A549 treated with CORT108297 at 1 μM for 4 hours (cell line): ENCODE measurements around the gene REST. TPM values are rescaled to one million over a fixed set of nuclear protein-coding genes. Genes with fewer than 3 reads are reported as not detected.

ENCODE experiments used
- total RNA-seq: library from RNA; stranded (reverse); fragments of 200-300 nt; extraction: Qiagen RNA extraction; gene quantifications from 5 replicates; pipeline ENCODE4 v1.2.3, GENCODE V29; 2022

REST gene, protein sequence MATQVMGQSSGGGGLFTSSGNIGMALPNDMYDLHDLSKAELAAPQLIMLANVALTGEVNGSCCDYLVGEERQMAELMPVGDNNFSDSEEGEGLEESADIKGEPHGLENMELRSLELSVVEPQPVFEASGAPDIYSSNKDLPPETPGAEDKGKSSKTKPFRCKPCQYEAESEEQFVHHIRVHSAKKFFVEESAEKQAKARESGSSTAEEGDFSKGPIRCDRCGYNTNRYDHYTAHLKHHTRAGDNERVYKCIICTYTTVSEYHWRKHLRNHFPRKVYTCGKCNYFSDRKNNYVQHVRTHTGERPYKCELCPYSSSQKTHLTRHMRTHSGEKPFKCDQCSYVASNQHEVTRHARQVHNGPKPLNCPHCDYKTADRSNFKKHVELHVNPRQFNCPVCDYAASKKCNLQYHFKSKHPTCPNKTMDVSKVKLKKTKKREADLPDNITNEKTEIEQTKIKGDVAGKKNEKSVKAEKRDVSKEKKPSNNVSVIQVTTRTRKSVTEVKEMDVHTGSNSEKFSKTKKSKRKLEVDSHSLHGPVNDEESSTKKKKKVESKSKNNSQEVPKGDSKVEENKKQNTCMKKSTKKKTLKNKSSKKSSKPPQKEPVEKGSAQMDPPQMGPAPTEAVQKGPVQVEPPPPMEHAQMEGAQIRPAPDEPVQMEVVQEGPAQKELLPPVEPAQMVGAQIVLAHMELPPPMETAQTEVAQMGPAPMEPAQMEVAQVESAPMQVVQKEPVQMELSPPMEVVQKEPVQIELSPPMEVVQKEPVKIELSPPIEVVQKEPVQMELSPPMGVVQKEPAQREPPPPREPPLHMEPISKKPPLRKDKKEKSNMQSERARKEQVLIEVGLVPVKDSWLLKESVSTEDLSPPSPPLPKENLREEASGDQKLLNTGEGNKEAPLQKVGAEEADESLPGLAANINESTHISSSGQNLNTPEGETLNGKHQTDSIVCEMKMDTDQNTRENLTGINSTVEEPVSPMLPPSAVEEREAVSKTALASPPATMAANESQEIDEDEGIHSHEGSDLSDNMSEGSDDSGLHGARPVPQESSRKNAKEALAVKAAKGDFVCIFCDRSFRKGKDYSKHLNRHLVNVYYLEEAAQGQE
- total RNA-seq, result 7.1 to 8.8 TPM (median 7.8 TPM) in 5 replicates

DNA sequence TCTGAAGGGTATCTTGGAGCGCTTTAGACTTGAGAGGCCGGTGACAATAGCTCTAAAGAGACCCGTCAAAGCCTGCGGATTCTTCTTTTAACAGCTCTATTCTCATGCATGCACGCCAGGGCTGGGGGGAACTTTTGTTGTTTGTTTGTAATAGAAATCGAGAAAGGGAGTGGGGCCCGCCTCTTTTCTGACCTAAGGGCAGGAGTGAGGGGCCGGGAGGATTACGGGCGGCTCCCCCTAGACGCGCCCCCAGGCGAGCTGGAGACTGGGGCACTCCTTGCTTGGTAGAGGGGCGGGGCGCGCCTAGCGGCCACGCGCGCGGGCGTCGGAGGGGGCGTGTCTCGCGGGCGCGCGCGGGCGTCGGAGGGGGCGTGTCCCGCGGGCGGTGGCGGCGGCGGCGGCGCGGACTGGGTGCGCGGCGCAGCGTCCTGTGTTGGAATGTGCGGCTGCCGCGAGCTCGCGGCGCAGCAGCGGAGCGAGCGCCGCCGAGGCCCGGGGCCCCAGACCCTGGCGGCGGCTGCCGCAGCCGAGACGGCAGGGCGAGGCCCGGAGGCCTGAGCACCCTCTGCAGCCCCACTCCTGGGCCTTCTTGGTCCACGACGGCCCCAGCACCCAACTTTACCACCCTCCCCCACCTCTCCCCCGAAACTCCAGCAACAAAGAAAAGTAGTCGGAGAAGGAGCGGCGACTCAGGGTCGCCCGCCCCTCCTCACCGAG lies at the start of gene REST:
REST (plus strand) TSS at position 412 of the 717 bp plus-strand sequence. CDS start 2,739 bp downstream, outside the sequence.

DNA sequence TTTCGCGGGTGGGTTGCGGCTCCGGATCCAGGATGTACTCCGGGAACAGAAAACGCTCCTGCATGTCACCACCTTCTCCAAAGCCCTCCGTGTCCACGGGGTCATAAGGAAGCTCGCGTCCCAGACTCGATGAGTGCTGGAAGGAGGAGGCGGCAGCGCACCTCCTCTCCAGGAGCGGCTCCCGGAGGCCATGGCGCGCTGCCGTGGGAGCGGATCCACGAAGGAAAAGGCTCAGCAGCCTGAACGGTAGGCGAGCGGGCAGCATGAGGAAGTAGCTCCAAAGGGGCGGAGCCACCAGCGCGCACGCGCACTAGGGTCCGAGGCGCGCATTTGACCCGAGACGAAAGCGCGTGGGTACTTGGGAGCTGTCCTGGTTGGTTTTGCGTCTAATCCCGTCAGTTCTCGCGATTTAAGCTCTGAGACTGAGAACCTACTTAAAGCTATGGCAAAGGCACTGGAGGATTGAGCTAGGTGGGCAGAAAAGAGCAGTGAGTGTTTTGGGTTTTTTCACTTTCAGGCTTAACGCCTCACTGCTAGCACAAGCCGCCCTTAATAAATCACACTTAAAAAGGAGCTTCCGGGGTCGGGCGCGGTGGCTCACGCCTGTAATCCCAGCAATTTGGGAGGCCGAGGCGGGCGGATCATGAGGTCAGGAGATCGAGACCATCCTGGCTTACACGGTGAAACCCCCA lies 69.8 kb downstream of the REST start, which contains the start of gene NOA1:
NOA1 (minus strand) TSS at position 286 of the 692 bp plus-strand sequence; CDS start at position 265, 21 bp downstream.

DNA sequence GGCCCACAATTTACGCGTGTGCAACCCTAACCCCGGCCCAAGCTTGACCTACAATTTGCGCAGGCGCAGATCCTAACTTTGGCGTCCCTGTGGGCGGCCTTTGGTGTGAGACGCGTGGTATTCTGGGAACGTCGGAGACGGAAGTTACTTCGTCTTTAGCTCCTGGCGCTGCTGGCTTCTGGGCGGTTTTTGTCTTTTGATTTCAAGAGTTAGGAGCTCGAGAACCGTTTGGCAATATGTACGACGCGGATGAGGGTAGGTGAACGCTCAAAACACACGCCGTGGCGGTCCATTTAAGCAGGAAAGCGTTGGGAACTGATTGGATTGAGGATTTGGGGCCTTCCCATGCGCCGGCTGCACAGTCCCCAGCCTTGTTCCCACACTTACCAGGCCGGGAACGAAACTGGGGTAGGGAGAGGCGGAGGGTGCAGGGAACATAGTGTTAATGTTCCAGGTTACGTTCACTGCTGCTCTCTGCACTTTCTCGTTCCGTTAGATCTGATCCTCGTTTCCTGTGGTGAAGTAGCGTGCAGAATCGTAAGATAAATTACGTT lies 71.1 kb downstream of the REST start, which contains the start of gene POLR2B:
POLR2B (plus strand) TSS at position 147 of the 554 bp plus-strand sequence; CDS start at position 237, 90 bp downstream.

Other genes starting within 250 kb of the REST start
- not detected in 5 replicates for gene HOPX, start 226.6 kb upstream of the REST start, total RNA-seq
- gene SPINK2, start 86.2 kb upstream of the REST start, total RNA-seq, result not detected in 5 replicates
- gene NOA1, start 69.7 kb downstream of the REST start, total RNA-seq, result 14.0 to 17.5 TPM (median 16.5 TPM) in 5 replicates
- 63.8 to 78.9 TPM (median 68.1 TPM) in 5 replicates for gene POLR2B, start 71.0 kb downstream of the REST start, total RNA-seq
- 206 to 336 TPM (median 240 TPM) in 5 replicates for gene IGFBP7, start 202.5 kb downstream of the REST start, total RNA-seq